OCI-LY7 (cell line): ENCODE results near the gene CSH2. TPM values are rescaled to one million over a fixed set of nuclear protein-coding genes. Genes with fewer than 3 reads are reported as not detected.

Experiments used
- BruUV-seq: library from RNA; stranded (reverse); fragments of 400-500 nt; replicated peaks from 2 replicates; lab custom pipeline; 2021; lab: Mats Ljungman, UMichigan
- CTCF ChIA-PET: fragments of 300-600 bp; sonication (Branson Sonifier 250); formaldehyde crosslinking; loops from one replicate; lab custom pipeline; 2022; ENCODE audit warnings: antibody characterized with exemption; ENCODE audit not compliant: unreplicated experiment; lab: Charles Lee
- POLR2A ChIA-PET: fragments of 300-600 bp; sonication (Branson Sonifier 250); formaldehyde crosslinking; loops from one replicate; lab custom pipeline; 2022; ENCODE audit warnings: antibody characterized with exemption; lab: Charles Lee
- DNase-seq: peaks from one replicate; pipeline ENCODE4 v3.0.0-alpha.2; 2015; ENCODE audit warnings: low spot score
- H2AFZ ChIP-seq: fragments of 200-600 bp; sonication (generic), shearing (Covaris generic); 2 replicates; pipeline ENCODE4 v1.6.1; 2014; ENCODE audit warnings: mild to moderate bottlenecking, antibody characterized with exemption, low read length, moderate library complexity
- H3K27ac ChIP-seq: fragments of 200-600 bp; sonication (generic); 2 replicates; pipeline ENCODE4 v1.5.1; 2014; ENCODE audit warnings: mixed run types, low read depth, mild to moderate bottlenecking, moderate library complexity, low read length, inconsistent platforms; ENCODE audit not compliant: poor library complexity, severe bottlenecking
- H3K36me3 ChIP-seq: fragments of 200-600 bp; sonication (generic); 2 replicates; pipeline ENCODE4 v1.6.1; 2014; ENCODE audit warnings: mild to moderate bottlenecking, antibody characterized with exemption, low read length, moderate library complexity, mixed read lengths; ENCODE audit not compliant: insufficient read depth
- H3K4me1 ChIP-seq: fragments of 200-600 bp; sonication (generic); 2 replicates; pipeline ENCODE4 v1.5.1; 2014; ENCODE audit warnings: mild to moderate bottlenecking, low read length; ENCODE audit not compliant: insufficient read depth, poor library complexity, severe bottlenecking
- H3K4me2 ChIP-seq: fragments of 200-600 bp; sonication (generic); 2 replicates; pipeline ENCODE4 v1.6.1; 2014; ENCODE audit warnings: mild to moderate bottlenecking, low read length
- H3K4me3 ChIP-seq: fragments of 200-600 bp; sonication (generic); 2 replicates; pipeline ENCODE4 v1.5.1; 2014; ENCODE audit warnings: mild to moderate bottlenecking, low read depth, low read length; ENCODE audit not compliant: poor library complexity, severe bottlenecking
- H3K79me2 ChIP-seq: fragments of 200-600 bp; sonication (generic); 2 replicates; pipeline ENCODE4 v1.6.1; 2016; ENCODE audit warnings: low read depth, mild to moderate bottlenecking, low read length, moderate library complexity, mixed read lengths; ENCODE audit not compliant: insufficient read depth
- H3K9me2 ChIP-seq: fragments of 200-600 bp; sonication (generic); 2 replicates; pipeline ENCODE4 v1.6.1; 2016; ENCODE audit warnings: mild to moderate bottlenecking, low read length, mixed read lengths; ENCODE audit not compliant: insufficient read depth
- H3K9me3 ChIP-seq: fragments of 200-600 bp; sonication (generic); 2 replicates; pipeline ENCODE4 v1.6.1; 2014; ENCODE audit warnings: mild to moderate bottlenecking, mixed run types, low read length, mixed read lengths
- H4K20me1 ChIP-seq: fragments of 200-600 bp; sonication (generic); 2 replicates; pipeline ENCODE4 v1.6.1; 2014; ENCODE audit warnings: mild to moderate bottlenecking, antibody characterized with exemption, low read length, moderate library complexity, mixed read lengths; ENCODE audit not compliant: insufficient read depth
- EZH2phosphoT487 ChIP-seq: fragments of 200-600 bp; sonication (generic); IDR thresholded peaks from 2 replicates; pipeline ENCODE4 v1.6.1; 2018; ENCODE audit warnings: low read depth, borderline replicate concordance, mild to moderate bottlenecking, mixed run types, antibody characterized with exemption, low read length, moderate library complexity, mixed read lengths
- intact Hi-C: fragments of 100-400 bp; cut with micrococcal nuclease; formaldehyde crosslinking; loops from one replicate; pipeline ENCODE4 v1.10.0; 2022; ENCODE audit not compliant: unreplicated experiment
- total RNA-seq, 2 experiments: library from RNA; depleted of rRNA in 1 of 2; stranded (reverse); fragments of >200 nt in 1 of 2; shearing (Covaris generic) in 1 of 2; gene quantifications; 2 replicates each; pipeline ENCODE4 v1.2.3, GENCODE V29; 2014 to 2022
- TF ChIP-seq, protein P1 (sequence below): fragments of 200-600 bp; sonication (generic); conservative IDR thresholded peaks from 2 replicates; pipeline ENCODE4 v1.5.1; 2014; ENCODE audit warnings: mild to moderate bottlenecking, antibody characterized with exemption, low read length, moderate library complexity, mixed read lengths

The CSH2 gene
- total RNA-seq, 2 experiments from 2014 or later: not detected

DNA sequence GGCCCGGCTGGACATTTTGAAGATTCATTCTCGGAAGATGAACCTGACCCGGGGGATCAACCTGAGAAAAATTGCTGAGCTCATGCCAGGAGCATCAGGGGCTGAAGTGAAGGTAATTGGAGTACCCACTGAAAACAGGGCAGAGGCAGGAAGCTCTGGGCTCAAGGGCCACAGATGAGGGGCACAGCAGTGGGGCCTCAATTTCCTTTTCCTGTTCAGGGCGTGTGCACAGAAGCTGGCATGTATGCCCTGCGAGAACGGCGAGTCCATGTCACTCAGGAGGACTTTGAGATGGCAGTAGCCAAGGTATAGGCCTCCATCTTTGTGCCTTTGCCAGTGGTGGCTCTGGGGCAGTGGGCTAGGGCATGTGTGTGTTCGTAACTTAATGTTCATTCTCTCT lies 42.0 kb downstream of the CSH2 start:
- Histone ChIP-seq H2AFZ (no peak overlapping the region), H3K9me2 (no peaks in the 10 kb centered on the region), H4K20me1 (no peaks in the 10 kb centered on the region), H3K27ac (no peak overlapping the region), H3K4me3 (no peak overlapping the region), H3K79me2 (peaks cover 22% of the 10 kb centered on the region), H3K4me1 (peaks cover 21% of the 10 kb centered on the region), H3K9me3 (no peaks in the 10 kb centered on the region), H3K36me3 (peaks cover 87% of the 10 kb centered on the region), H3K4me2 (no peak overlapping the region)
- DNase-seq: no peak
- intact Hi-C loops: no loop called here
- BruUV-seq: no TSS peak
- CTCF ChIA-PET: no interaction called here
- POLR2A ChIA-PET: interaction anchor here (0.7 kb wide), 1 partner anchor 288 kb away, joined by 3 read pairs; no protein-coding TSS in a partner anchor
- TF ChIP-seq, protein P1, sequence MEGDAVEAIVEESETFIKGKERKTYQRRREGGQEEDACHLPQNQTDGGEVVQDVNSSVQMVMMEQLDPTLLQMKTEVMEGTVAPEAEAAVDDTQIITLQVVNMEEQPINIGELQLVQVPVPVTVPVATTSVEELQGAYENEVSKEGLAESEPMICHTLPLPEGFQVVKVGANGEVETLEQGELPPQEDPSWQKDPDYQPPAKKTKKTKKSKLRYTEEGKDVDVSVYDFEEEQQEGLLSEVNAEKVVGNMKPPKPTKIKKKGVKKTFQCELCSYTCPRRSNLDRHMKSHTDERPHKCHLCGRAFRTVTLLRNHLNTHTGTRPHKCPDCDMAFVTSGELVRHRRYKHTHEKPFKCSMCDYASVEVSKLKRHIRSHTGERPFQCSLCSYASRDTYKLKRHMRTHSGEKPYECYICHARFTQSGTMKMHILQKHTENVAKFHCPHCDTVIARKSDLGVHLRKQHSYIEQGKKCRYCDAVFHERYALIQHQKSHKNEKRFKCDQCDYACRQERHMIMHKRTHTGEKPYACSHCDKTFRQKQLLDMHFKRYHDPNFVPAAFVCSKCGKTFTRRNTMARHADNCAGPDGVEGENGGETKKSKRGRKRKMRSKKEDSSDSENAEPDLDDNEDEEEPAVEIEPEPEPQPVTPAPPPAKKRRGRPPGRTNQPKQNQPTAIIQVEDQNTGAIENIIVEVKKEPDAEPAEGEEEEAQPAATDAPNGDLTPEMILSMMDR: no peak
- no peak for TF ChIP-seq EZH2phosphoT487

DNA sequence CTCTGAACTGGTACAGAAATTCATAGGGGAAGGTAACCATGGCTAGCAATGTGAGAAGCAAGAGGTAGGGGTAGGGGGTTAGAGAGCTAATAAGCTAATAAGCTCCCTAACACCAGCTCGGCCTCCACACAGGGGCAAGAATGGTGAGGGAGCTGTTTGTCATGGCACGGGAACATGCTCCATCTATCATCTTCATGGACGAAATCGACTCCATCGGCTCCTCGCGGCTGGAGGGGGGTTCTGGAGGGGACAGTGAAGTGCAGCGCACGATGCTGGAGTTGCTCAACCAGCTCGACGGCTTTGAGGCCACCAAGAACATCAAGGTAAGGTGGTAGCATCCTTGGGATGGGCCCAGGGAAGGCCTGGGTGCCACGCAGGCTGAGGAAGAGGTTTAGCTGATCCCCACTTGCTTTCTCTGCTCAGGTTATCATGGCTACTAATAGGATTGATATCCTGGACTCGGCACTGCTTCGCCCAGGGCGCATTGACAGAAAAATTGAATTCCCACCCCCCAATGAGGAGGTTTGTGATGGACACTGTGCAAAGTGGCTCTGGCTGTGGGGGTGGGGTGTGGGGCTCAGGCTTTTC lies 42.5 kb downstream of the CSH2 start:
- POLR2A ChIA-PET: no interaction called here
- H3K79me2 ChIP-seq: peaks cover 26% of the 10 kb centered on the region
- DNase-seq: no peak
- intact Hi-C loops: no loop called here
- H4K20me1 ChIP-seq: no peaks in the 10 kb centered on the region
- no peak overlapping the region for H3K4me2 ChIP-seq
- no peaks in the 10 kb centered on the region for H3K9me3 ChIP-seq
- CTCF ChIA-PET: no interaction called here
- H3K36me3 ChIP-seq: peaks cover 82% of the 10 kb centered on the region
- no peak overlapping the region for H2AFZ ChIP-seq
- BruUV-seq: TSS peak; percentile 86
- peaks cover 25% of the 10 kb centered on the region for H3K4me1 ChIP-seq
- no peak overlapping the region for H3K27ac ChIP-seq
- H3K4me3 ChIP-seq: no peak overlapping the region
- TF ChIP-seq, protein P1: no peak
- TF ChIP-seq EZH2phosphoT487: no peak
- no peaks in the 10 kb centered on the region for H3K9me2 ChIP-seq

DNA sequence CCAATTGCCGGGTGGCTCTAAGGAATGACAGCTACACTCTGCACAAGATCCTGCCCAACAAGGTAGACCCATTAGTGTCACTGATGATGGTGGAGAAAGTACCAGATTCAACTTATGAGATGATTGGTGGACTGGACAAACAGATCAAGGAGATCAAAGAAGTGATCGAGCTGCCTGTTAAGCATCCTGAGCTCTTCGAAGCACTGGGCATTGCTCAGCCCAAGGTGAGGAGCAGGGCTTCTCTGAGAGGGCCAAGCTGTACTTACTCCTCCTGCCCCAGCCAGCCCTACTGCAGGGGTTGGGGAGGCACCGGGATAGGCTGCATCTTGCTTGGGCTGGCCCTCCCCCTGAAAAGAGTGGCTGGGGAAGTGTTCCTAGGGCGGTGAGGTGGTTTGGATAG lies 43.2 kb downstream of the CSH2 start:
- Histone ChIP-seq H3K4me3 (no peak overlapping the region), H4K20me1 (no peaks in the 10 kb centered on the region), H2AFZ (no peak overlapping the region), H3K79me2 (peaks cover 31% of the 10 kb centered on the region), H3K27ac (no peak overlapping the region), H3K36me3 (peaks cover 82% of the 10 kb centered on the region), H3K9me3 (no peaks in the 10 kb centered on the region), H3K4me1 (peaks cover 30% of the 10 kb centered on the region), H3K4me2 (no peak overlapping the region), H3K9me2 (no peaks in the 10 kb centered on the region)
- TF ChIP-seq, protein P1: no peak
- TF ChIP-seq EZH2phosphoT487: no peak
- intact Hi-C loops: no loop called here
- no peak for DNase-seq
- BruUV-seq: no TSS peak
- ChIA-PET CTCF (no interaction called here), POLR2A (no interaction called here)
